GM23338 (cell line): ENCODE results near the gene RNF213.

Experiments used
- CREB1 ChIP-seq: fragments of 250-450 bp; sonication (Bioruptor Pico); IDR thresholded peaks from 2 replicates; pipeline ENCODE4 v1.5.0; 2020; ENCODE audit warnings: low read depth, mild to moderate bottlenecking, moderate library complexity
- EZH2 ChIP-seq: fragments of 200-600 bp; sonication (generic); IDR thresholded peaks from one replicate; pipeline ENCODE4 v1.8.0; 2017; ENCODE audit warnings: antibody characterized with exemption, mild to moderate bottlenecking, low read depth; ENCODE audit not compliant: unreplicated experiment
- EZH2phosphoT487 ChIP-seq: fragments of 200-600 bp; sonication (generic); IDR thresholded peaks from one replicate; pipeline ENCODE4 v1.8.1; 2018; ENCODE audit warnings: antibody characterized with exemption; ENCODE audit not compliant: unreplicated experiment
- POLR2AphosphoS5 ChIP-seq: IDR thresholded peaks from 2 replicates; pipeline ENCODE4 v1.6.1; 2016; ENCODE audit warnings: antibody characterized with exemption, low read depth
- ZNF331 ChIP-seq: fragments of 250-450 bp; sonication (Bioruptor Pico); IDR thresholded peaks from 2 replicates; pipeline ENCODE4 v1.5.0; 2020; ENCODE audit warnings: low read depth, mild to moderate bottlenecking, moderate library complexity
- TF ChIP-seq, protein P1 (sequence below), 2 experiments: fragments of 200-600 bp in 1 of 2; sonication (generic) in 1 of 2; conservative IDR thresholded peaks; 2 replicates each; pipeline versions ENCODE4 v1.5.1 to v1.6.1; 2016 to 2017; ENCODE audit warnings: antibody characterized with exemption in 2 of 2, low read depth in 2 of 2, mild to moderate bottlenecking in 2 of 2, moderate library complexity in 1 of 2
- TF ChIP-seq, protein P2 (sequence below): IDR thresholded peaks from one replicate; pipeline ENCODE4 v1.6.1; 2018; ENCODE audit warnings: antibody characterized with exemption; ENCODE audit not compliant: unreplicated experiment
- TF ChIP-seq, protein P3 (sequence below): IDR thresholded peaks from 2 replicates; pipeline ENCODE4 v1.6.1; 2016; ENCODE audit warnings: antibody characterized with exemption
- TF ChIP-seq, protein P4 (sequence below): fragments of 250-450 bp; sonication (Bioruptor Pico); IDR thresholded peaks from 2 replicates; pipeline ENCODE4 v1.5.0; 2020; ENCODE audit warnings: mild to moderate bottlenecking, moderate library complexity

DNA sequence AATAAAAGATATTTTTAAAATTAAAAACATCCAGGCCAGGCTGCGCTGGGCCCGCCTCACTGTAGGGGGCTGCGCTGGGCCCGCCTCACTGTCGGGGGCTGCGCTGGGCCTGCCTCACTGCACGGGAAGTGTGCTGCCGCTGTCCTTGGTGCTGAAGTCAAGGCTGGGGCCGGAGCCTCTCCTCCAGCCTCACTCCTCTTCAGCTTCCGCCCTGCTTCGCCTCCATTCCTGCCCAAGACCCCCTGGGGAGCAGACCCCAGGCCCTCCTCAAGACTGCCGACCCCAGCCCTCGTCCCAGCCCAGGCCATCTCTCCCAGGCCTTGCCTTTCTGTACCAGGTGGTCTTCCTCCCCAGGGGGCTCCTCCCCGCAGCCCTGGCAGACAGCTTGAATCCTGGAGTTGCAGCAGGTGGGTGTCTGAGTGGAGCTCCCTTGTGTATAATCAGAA is 180.5 kb downstream of the RNF213 start:
- TF ChIP-seq POLR2AphosphoS5, result no peak
- TF ChIP-seq, protein P1, sequence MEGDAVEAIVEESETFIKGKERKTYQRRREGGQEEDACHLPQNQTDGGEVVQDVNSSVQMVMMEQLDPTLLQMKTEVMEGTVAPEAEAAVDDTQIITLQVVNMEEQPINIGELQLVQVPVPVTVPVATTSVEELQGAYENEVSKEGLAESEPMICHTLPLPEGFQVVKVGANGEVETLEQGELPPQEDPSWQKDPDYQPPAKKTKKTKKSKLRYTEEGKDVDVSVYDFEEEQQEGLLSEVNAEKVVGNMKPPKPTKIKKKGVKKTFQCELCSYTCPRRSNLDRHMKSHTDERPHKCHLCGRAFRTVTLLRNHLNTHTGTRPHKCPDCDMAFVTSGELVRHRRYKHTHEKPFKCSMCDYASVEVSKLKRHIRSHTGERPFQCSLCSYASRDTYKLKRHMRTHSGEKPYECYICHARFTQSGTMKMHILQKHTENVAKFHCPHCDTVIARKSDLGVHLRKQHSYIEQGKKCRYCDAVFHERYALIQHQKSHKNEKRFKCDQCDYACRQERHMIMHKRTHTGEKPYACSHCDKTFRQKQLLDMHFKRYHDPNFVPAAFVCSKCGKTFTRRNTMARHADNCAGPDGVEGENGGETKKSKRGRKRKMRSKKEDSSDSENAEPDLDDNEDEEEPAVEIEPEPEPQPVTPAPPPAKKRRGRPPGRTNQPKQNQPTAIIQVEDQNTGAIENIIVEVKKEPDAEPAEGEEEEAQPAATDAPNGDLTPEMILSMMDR (conservative IDR thresholded peaks at IDR 0.05; ENCODE audit: low read depth in 2 of 2), result 0 out of 4 replicates have a peak, but pooled peaks of 1 of the 2 experiments have one; percentile 2
- no peak for TF ChIP-seq EZH2phosphoT487
- no peak for TF ChIP-seq EZH2
- TF ChIP-seq CREB1, result no peak
- TF ChIP-seq ZNF331, result no peak
- TF ChIP-seq, protein P2, sequence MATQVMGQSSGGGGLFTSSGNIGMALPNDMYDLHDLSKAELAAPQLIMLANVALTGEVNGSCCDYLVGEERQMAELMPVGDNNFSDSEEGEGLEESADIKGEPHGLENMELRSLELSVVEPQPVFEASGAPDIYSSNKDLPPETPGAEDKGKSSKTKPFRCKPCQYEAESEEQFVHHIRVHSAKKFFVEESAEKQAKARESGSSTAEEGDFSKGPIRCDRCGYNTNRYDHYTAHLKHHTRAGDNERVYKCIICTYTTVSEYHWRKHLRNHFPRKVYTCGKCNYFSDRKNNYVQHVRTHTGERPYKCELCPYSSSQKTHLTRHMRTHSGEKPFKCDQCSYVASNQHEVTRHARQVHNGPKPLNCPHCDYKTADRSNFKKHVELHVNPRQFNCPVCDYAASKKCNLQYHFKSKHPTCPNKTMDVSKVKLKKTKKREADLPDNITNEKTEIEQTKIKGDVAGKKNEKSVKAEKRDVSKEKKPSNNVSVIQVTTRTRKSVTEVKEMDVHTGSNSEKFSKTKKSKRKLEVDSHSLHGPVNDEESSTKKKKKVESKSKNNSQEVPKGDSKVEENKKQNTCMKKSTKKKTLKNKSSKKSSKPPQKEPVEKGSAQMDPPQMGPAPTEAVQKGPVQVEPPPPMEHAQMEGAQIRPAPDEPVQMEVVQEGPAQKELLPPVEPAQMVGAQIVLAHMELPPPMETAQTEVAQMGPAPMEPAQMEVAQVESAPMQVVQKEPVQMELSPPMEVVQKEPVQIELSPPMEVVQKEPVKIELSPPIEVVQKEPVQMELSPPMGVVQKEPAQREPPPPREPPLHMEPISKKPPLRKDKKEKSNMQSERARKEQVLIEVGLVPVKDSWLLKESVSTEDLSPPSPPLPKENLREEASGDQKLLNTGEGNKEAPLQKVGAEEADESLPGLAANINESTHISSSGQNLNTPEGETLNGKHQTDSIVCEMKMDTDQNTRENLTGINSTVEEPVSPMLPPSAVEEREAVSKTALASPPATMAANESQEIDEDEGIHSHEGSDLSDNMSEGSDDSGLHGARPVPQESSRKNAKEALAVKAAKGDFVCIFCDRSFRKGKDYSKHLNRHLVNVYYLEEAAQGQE, result peak; percentile 96
- TF ChIP-seq, protein P3, sequence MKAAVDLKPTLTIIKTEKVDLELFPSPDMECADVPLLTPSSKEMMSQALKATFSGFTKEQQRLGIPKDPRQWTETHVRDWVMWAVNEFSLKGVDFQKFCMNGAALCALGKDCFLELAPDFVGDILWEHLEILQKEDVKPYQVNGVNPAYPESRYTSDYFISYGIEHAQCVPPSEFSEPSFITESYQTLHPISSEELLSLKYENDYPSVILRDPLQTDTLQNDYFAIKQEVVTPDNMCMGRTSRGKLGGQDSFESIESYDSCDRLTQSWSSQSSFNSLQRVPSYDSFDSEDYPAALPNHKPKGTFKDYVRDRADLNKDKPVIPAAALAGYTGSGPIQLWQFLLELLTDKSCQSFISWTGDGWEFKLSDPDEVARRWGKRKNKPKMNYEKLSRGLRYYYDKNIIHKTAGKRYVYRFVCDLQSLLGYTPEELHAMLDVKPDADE, result no peak
- TF ChIP-seq, protein P4, sequence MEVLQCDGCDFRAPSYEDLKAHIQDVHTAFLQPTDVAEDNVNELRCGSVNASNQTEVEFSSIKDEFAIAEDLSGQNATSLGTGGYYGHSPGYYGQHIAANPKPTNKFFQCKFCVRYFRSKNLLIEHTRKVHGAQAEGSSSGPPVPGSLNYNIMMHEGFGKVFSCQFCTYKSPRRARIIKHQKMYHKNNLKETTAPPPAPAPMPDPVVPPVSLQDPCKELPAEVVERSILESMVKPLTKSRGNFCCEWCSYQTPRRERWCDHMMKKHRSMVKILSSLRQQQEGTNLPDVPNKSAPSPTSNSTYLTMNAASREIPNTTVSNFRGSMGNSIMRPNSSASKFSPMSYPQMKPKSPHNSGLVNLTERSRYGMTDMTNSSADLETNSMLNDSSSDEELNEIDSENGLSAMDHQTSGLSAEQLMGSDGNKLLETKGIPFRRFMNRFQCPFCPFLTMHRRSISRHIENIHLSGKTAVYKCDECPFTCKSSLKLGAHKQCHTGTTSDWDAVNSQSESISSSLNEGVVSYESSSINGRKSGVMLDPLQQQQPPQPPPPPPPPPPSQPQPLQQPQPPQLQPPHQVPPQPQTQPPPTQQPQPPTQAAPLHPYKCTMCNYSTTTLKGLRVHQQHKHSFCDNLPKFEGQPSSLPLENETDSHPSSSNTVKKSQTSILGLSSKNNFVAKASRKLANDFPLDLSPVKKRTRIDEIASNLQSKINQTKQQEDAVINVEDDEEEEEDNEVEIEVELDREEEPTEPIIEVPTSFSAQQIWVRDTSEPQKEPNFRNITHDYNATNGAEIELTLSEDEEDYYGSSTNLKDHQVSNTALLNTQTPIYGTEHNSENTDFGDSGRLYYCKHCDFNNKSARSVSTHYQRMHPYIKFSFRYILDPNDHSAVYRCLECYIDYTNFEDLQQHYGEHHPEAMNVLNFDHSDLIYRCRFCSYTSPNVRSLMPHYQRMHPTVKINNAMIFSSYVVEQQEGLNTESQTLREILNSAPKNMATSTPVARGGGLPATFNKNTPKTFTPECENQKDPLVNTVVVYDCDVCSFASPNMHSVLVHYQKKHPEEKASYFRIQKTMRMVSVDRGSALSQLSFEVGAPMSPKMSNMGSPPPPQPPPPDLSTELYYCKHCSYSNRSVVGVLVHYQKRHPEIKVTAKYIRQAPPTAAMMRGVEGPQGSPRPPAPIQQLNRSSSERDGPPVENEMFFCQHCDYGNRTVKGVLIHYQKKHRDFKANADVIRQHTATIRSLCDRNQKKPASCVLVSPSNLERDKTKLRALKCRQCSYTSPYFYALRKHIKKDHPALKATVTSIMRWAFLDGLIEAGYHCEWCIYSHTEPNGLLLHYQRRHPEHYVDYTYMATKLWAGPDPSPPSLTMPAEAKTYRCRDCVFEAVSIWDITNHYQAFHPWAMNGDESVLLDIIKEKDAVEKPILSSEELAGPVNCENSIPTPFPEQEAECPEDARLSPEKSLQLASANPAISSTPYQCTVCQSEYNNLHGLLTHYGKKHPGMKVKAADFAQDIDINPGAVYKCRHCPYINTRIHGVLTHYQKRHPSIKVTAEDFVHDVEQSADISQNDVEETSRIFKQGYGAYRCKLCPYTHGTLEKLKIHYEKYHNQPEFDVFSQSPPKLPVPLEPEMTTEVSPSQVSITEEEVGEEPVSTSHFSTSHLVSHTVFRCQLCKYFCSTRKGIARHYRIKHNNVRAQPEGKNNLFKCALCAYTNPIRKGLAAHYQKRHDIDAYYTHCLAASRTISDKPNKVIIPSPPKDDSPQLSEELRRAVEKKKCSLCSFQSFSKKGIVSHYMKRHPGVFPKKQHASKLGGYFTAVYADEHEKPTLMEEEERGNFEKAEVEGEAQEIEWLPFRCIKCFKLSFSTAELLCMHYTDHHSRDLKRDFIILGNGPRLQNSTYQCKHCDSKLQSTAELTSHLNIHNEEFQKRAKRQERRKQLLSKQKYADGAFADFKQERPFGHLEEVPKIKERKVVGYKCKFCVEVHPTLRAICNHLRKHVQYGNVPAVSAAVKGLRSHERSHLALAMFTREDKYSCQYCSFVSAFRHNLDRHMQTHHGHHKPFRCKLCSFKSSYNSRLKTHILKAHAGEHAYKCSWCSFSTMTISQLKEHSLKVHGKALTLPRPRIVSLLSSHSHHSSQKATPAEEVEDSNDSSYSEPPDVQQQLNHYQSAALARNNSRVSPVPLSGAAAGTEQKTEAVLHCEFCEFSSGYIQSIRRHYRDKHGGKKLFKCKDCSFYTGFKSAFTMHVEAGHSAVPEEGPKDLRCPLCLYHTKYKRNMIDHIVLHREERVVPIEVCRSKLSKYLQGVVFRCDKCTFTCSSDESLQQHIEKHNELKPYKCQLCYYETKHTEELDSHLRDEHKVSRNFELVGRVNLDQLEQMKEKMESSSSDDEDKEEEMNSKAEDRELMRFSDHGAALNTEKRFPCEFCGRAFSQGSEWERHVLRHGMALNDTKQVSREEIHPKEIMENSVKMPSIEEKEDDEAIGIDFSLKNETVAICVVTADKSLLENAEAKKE (CRISPR knock-in tag), result no peak
